HG03045 (cell line): ENCODE results near the gene NPAS3.

Source experiments
- ATAC-seq: cut with Tn5 transposase; IDR thresholded peaks from one replicate; pipeline ENCODE4 v1.9.1; 2021; ENCODE audit warnings: mild to moderate bottlenecking, moderate library complexity; ENCODE audit not compliant: unreplicated experiment

Gene NPAS3

DNA sequence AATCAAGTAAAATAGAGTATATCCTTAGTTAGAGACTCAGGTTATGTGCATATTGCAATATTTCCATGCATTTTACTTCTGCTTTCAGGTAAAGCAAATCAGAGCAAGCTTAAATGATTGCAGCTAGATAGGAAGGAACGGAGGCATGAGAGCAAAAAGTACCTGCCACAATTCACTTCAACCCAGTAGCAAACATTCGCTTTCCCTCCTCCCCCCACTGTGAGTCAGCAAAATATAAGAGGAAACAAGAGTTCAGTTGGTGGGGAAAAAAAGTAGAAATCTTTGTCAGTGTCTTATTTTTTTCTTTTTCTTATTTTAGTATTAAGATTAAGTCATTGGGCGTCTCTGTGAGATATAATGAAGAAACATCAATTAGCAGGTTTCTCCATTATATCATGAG lies 475.4 kb downstream of the NPAS3 start:
- ATAC-seq: no peak

DNA sequence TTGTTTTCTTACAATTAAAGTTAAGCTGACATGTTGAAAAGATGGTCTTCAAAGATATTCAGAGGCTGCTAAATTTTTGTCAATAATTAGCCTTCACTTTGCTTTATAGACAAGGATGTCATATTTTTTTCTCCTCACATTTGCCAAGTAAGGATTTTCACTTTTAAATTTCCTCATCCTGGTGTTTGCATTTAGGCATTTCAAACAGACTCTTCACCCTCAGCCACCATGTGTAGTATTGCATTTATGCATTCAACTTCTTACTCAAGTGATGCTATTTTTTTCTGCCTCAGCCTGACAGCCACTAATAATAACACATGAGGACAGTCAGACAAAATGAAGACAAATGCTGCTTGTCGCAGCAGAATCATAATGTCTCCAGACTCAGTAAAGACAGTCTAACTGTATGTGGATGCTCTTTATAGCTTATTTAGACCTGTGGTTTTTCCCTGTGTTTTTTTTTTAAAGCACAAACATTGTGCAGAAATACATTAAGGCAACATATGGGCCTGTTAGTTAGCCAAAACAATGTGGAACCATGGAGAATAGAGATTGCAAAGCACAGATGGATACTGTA lies 481.5 kb downstream of the NPAS3 start:
- ATAC-seq: no peak

DNA sequence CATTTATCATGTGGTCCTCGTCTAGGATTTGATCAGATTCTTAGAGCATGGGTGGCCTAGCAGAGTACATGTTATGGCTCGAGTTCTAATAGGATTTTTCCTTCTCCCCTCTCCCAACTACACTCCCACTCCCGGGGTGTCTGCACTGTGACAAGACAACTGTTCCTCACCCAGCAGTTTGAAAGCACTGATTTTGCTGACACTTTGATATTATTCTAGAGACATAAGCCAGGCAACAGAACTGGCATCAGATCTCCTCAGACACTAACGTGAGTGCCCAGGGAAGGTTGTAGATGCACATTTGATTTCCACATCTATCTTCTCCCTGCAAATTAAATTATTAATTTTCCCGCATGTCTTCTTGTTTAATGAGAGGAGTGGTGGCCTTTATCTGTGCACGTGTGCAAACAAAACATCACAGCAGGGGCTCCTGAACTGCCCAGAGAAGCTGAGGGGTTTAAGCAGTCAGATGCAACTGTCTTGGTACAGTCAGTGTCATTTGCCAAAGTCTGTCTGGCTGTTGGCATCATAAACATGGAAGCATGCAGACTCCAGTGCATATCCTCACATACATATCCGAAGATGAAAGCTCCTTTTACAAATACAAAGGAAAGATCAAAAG lies 491.8 kb downstream of the NPAS3 start:
- ATAC-seq: no peak

DNA sequence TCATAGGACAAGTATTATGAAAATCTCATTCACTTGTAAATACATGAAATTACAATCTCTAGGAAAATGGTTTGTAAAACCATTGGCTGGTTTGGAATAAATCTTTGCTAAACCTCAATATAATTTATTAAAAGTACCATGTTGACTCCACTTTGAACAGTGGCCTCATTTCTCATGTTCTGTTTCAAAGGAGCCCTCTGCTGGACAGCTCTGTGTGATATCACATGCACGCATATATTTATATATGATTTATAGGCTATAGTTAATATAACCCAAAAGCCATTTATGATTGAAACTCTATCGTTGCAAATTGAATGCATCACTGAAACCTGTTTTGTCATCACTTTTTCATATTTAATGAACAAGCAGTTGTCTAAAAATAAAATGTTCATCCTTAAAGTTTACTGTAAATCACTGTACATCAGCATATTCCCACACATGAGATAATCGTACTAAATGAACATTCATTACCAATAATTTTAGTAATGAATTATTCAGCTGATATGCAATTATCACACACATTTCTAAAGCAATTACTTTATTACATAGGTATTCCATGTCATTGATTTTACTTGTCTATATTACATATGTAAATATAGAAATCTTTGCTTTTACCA lies 493.8 kb downstream of the NPAS3 start:
- no peak for ATAC-seq

DNA sequence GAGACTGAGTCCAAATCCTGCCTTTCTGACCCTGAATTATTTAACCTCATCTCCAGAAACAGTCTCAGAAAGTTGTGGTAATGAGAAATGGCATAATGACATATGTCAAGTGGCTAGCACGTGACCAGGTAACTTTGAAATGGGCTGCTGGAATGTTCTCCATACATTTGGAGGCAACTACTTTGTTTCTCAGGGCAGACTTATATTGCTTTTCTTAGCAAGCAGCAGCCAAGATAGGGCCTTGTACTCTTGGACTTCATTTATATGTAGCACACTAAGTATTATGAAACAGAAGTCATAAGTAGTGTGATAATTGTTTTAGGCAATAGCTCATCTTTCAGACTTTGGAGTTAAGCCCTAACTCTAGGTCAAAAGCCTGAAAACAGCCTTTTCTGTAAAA lies 494.7 kb downstream of the NPAS3 start:
- ATAC-seq: no peak

DNA sequence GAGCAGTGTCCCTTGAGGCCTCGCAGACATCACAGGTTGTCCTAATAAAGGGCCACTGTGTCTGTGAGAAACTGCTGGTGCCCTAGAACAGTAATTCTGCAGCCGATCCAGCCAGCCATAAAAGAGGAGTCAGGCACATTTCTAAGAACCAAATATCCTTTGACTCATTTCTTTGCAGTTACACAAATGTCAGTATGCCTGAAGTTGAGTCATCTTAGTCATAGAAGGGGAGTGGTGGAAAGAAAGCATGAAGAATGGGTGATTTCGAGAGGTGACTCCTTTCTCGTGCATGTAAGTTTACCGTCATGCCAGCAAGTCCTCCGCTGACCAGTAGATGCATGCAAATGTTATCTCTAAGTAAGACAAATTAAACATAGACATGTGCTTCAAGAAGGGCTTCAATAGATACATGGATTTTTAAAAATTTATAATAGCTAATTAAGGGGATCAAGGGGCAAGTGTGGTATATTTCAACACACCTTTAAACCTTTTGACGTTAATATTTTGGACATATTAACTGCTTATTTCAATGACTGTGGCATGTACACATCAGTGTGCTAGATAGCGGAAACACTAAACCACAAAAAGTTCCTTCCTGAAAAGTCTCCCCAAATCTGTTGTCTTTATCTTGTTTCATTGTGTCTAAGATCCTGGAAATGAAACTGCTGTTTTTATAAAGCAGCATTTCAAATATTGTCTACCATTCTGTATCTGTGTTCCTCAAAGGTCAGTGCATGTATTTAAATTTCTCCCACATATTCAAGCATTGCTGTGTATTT lies 497.4 kb downstream of the NPAS3 start:
- no peak for ATAC-seq

DNA sequence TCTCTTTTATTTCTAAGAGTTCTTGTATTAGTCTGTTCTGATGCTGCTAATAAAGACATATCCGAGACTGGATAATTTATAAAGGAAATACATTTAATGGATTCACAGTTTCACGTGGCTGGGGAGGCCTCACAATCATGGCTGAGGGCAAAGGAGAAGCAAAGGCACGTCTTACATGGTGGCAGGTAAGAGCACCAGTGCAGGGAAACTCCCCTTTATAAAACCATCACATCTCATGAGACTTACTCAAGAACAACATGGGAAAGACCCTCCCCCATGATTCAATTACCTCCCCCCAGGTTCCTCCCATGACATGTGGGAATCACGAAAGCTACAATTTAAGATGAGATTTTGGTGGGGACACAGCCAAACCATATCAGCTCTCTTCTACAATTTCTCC lies 503.0 kb downstream of the NPAS3 start:
- ATAC-seq: no peak

DNA sequence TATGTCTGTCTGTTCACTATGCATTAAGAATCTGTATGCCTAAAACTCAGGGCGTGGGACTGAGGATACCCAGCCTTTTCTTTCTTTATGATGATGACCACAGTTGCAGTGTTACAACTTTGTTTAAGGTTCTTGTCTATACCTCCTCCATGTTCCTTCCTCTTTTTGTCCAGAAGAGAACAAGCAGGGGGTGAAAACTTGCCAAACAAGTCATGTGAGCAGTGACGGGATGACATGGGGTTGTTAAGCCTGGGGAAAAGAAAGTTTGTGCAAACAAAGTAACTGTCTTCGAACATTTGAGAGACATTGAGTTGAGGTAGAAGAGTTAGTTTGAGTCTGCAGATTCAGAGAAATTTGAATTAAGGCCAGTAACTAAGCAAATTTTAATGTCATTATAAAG lies 505.5 kb downstream of the NPAS3 start:
- no peak for ATAC-seq

DNA sequence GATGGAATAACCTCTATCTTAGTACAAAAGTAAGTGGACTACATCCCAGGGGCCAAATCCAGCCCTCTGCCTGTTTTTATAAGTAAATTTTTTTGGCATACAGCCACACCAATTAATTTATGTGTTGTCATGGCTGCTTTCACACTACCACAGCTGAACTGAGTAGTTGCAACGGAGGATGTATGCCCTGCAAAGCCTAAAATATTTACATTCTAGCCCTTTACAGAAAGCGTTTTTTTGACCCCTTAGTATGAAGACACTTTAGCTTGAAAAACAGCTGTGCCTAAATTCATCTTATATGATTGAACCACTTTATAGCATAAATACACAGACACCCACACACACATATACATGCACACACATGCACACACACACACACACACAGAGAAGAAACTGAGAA lies 510.6 kb downstream of the NPAS3 start:
- ATAC-seq: no peak

DNA sequence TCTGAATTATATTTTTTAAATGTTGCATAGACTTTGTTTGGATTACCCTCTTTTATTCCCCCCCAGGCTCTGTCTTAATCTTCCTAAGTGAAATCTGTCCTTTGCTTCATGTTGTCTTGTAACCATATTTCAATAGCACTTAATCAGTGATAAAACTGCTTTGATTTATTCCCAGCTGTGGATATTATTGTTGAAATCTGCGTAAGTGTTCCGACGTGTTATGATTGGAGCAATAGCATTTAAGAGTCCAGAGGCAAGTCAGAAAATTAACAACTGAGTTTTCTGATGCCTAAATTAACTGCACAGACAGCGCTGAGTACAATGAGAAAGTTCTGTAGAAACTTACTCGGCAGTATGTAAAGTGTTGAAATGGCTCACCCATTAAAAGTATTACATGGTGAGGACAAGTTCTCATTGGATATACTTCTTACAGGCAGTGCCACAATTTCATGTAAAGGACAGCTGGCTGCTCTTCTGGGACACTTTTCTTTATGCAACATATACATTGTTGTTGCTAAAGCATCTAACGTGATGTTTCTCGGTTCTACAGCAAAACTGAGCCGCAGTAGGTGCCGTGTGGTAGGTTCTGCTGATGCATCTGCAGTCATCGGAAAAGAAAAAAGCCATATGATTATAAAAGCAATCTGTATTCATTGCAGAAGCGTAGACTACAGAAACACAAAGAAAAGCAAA lies 511.2 kb downstream of the NPAS3 start:
- ATAC-seq: no peak

DNA sequence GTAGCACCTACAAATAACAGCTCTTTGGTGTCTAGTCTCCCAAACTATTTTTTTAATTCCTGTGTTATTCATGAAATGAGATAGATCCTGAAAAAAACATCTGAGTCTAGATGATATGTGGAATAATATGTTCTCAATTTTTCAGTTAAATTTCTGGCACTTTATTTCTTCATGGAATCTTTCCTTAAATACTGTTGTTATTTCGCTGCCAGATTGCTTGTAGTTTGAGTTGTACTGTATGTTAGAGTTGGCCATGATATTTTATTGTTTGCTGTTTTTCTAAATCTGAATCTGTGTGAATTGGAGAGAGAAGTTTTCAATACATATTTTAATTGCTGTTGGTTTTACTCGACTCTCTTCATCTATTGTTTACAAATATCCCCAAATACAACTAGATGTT lies 511.7 kb downstream of the NPAS3 start:
- ATAC-seq: no peak

DNA sequence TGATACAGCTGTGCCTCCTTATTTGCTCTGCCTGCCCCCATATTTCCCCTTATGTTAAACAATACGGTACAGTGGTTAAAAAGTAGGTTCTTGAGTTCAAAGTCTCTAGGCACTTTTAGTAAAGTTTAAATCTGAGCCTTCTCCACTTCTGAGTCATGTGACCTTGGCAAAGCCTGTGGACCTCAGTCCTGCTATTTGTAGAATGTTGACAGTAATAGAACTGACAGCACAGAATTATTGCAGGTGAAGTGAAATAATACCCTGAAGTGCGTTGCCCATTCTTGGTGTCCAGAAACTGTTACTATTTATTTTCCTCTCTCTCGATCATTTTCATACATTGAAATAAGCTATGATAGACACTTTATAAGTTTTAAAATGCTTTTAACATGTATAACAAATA lies 512.5 kb downstream of the NPAS3 start:
- ATAC-seq: no peak

DNA sequence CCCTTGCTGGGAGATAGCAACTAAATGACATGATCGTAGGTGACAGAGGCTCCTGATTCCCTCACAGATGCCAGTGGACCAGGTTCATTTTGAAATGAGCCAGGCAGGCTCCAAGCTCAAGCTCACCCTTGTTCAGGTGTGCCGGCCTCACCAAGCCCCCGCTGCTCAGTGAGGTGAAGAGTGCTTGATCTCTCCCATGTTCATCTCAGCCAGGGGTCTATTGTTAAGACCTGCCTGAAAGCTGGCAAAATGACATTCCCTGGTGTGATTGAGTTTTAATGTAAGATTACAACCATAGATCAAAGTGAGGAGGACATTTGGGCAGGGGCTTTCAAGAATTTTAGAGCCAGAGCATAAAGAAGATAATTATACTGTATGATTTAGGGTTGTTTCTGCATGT lies 514.3 kb downstream of the NPAS3 start:
- no peak for ATAC-seq

DNA sequence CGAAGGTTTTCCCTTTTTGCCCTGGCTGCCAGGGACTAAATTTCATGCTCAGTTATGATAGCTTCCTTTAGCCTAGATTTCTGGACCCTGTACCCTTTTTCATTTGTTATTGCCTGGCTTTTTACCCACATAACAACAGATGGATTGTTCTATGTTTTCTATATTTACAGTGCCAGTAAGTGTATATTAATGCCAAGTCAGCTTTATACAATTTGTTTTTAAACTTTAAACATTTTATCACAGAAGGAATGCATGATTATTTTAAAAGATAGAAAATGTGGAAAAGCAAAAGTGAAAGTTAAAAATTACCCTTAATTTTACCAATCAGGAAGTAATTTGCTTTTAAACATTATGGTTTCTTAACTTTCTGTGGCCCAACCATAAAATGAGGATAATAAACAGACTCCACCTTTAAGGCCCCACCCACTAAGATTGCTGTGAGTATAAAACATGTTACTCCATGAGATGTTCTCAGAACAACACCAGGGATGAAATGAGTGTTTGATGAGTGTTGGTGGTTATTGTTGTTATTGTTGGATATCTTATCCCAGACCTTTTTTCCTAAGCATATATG lies 515.4 kb downstream of the NPAS3 start:
- no peak for ATAC-seq

DNA sequence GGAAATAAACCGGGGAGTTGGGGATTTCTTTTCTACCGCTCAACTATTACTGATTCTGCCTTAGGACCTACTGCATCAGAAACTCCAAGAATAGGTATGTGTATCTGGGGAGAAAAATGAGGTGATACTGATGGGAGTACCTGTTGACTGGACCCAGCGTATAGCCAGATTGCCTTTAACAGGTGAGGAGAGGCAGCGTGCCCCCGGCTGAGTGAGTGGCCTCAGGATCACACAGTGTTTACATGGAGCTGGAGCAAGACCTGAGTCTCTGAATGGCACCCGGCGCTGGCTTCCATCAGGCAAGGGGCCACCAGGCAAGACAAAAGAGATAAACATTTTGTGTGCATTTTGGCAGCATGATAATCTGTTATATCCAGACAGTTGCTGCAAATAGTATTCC lies 516.0 kb downstream of the NPAS3 start:
- ATAC-seq: no peak

DNA sequence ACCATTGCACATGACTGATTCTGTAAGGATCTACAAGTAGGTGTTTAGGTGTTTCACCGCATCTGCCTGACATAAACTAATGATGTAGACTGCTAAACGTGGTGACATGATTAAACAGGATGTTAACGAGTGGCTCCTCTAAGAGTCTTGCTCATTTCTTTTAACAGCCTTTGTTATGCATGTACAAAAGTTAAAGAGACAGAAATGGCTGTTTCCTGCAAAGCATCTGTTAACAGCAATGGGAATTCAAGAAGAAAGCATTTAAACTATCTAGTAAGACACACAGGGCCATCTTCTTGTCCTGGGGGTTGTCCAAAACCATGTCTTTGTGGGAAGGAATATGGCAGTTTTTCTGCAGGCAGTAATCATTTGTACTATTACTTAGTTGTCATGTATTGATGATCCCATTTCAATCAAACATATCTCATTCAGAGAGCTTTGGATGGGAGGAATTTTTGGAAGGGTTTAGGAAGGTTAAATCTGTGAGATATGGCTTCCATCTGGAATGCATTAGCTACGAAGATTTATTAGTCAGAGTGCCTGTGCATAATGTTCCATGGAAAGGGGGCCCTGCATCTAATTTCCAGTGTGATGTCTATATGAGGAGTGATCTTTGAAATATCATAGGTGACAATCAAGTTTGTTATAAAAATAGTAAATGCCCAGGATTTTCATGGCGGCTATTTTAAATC lies 517.1 kb downstream of the NPAS3 start:
- ATAC-seq: no peak

DNA sequence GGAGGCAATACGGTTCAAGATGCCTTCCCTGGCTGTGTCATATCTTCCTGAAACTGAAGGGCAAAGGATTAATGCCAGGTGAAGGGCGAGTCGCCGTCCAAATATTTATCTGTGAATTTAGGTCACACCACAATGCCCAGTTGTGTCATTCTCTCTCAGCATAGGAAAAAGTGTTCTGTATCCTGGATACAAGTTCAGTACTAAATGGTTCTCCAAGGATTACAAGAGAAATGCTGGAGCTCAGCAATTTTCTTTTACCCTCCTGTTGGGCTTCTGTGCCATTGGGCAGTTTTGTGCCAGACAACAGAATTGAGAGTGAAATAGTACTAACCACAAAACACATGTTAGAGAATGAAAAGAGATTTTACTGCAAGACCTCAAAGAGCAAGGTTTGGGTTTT lies 518.3 kb downstream of the NPAS3 start:
- no peak for ATAC-seq

DNA sequence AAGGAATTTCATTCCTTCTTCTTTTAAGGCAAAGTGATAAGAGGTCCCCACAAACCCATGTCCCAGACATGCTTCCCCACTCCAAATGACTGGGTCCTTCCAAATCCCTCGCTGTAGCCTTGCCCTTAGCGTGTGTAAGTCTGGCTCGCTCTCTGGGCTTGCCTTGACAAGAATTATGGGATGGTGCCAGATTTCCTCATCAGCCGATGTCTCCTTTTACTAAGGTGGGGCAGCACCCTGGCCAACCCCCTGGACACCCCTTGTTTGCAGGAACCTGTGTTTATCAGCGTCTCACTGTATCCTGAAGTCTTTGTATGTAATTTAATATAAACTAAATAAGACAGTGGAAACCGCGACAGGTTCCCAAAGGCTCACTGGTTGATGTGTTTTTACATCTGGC lies 518.9 kb downstream of the NPAS3 start:
- no peak for ATAC-seq

DNA sequence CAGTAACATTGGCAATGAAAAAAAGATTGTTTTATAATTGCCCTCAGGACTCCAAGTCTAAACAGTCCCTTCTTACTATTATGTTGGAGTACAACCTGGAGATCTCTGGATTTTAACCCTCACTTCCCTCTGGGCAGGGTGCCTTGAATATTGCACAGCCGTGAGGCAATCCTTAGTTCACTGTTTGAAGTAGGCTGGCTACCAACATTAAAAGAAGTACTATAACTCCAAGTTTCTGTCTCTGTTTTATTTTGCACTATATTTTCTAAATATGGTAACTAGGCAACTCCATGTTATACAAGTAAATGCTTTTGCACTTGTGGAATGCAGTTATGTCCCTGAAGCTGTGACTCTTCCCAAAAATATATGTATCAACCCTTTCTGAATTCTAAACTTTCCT lies 521.5 kb downstream of the NPAS3 start:
- ATAC-seq: no peak

DNA sequence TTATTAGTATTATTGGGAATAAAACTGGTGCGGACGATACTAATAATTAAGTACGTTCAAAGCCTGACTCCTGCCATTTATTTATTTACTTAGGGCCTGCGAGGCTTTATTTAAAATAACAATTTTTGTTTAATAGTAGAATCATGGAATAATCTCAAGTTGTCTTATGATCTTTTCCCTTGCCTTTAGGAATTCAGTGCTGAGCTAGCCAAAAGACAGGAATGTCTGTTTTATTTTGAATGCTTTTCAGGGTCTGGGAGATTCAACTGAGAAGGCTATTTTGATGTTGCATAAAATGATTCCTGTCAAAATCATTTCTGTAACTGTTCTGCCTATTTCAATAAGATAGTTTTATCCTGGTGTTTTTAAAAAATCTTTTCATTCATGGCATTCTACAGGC lies 522.4 kb downstream of the NPAS3 start:
- ATAC-seq: no peak

DNA sequence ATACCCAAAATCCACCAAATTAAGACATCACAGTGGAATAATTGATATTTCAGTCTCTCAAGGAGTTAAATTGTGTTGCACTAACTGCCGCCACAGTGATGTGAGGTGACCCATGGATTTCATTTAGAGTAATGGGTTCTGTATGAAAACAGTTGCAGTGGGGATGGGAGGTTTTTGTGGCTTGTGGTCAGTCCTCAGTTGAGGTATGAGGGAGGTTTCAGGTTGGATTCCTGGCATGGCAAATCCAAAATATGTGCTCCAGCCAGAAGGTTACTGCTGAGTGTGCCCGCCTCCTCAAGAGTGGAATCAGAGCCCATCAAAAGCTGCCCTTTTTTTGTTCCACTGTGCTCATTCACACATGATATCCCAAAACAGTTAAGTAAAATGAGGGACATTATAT lies 525.1 kb downstream of the NPAS3 start:
- no peak for ATAC-seq
